Retinal pigment epithelial cell (primary cell): ENCODE data around the gene PIGT.

ENCODE experiments used
- DNase-seq: peaks from one replicate; pipeline ENCODE4 v3.0.0-alpha.2; 2010; ENCODE audit warnings: low read depth
- H3K4me3 ChIP-seq: 2 replicates; pipeline ENCODE4 v1.5.1; 2011; ENCODE audit warnings: mild to moderate bottlenecking, low read length, control low read depth, moderate library complexity
- CTCF ChIP-seq: conservative IDR thresholded peaks from 2 replicates; pipeline ENCODE4 v1.5.1; 2011; ENCODE audit warnings: low read depth, low read length, control low read depth, inconsistent platforms

Gene PIGT

GRCh38 chr20:45416917-45417316 is 976 bp downstream of the PIGT start:
- peak overlapping the region; percentile 94 for H3K4me3 ChIP-seq
- no peak for DNase-seq
- no peak for TF ChIP-seq CTCF

- no peak for DNase-seq
- TF ChIP-seq CTCF, result no peak
- no peak overlapping the region for H3K4me3 ChIP-seq
Measured at GRCh38 chr20:45419188-45420091, 3.5 kb downstream of the PIGT start.

- no peak for TF ChIP-seq CTCF
- H3K4me3 ChIP-seq, result no peak overlapping the region
- no peak for DNase-seq
Measured at GRCh38 chr20:45420125-45420524, 4.2 kb downstream of the PIGT start.

- TF ChIP-seq CTCF, result no peak
- no peak for DNase-seq
- H3K4me3 ChIP-seq, result no peak overlapping the region
Measured at GRCh38 chr20:45423700-45424099, 7.8 kb downstream of the PIGT start.

- TF ChIP-seq CTCF, result no peak
- no peak overlapping the region for H3K4me3 ChIP-seq
- no peak for DNase-seq
Measured at GRCh38 chr20:45425561-45425960, 9.6 kb downstream of the PIGT start.

GRCh38 chr20:45426320-45427016 is 10.5 kb downstream of the PIGT start:
- DNase-seq, result no peak
- TF ChIP-seq CTCF, result no peak
- no peak overlapping the region for H3K4me3 ChIP-seq
